OCI-LY7 (cell line): ENCODE data around the gene RRP15.

Source experiments
- CTCF ChIP-seq: fragments of 200-600 bp; sonication (generic); conservative IDR thresholded peaks from 2 replicates; pipeline ENCODE4 v1.5.1; 2014; ENCODE audit warnings: mild to moderate bottlenecking, antibody characterized with exemption, low read length, moderate library complexity, mixed read lengths
- EZH2phosphoT487 ChIP-seq: fragments of 200-600 bp; sonication (generic); IDR thresholded peaks from 2 replicates; pipeline ENCODE4 v1.6.1; 2018; ENCODE audit warnings: low read depth, borderline replicate concordance, mild to moderate bottlenecking, mixed run types, antibody characterized with exemption, low read length, moderate library complexity, mixed read lengths

- no peak for TF ChIP-seq CTCF
- no peak for TF ChIP-seq EZH2phosphoT487
These were observed 11.2 kb upstream of the RRP15 start for GRCh38 chr1:218273762-218274479.
